Caco-2 (cell line): ENCODE results near the gene TMPRSS3. TPM values are rescaled to one million over a fixed set of nuclear protein-coding genes. Genes with fewer than 3 reads are reported as not detected.

Experiments
- BruUV-seq: library from RNA; stranded (reverse); fragments of 400-500 nt; replicated peaks from 2 replicates; lab custom pipeline; 2021; lab: Mats Ljungman, UMichigan
- CTCF ChIA-PET: fragments of 300-600 bp; sonication (Branson Sonifier 250); formaldehyde crosslinking; loops from one replicate; lab custom pipeline; 2022; ENCODE audit warnings: antibody characterized with exemption; lab: Charles Lee
- POLR2A ChIA-PET: fragments of 300-600 bp; sonication (Branson Sonifier 250); formaldehyde crosslinking; loops from one replicate; lab custom pipeline; 2022; ENCODE audit warnings: antibody characterized with exemption; lab: Charles Lee
- DNase-seq, 2 experiments: peaks; one replicate each; pipeline versions ENCODE4 v3.0.0 to v3.0.0-alpha.2; 2020 to 2022
- H3K27me3 ChIP-seq: replicated peaks from 2 replicates; pipeline ENCODE4 v1.6.0; 2011; ENCODE audit warnings: low read length; ENCODE audit not compliant: control insufficient read depth, insufficient read depth
- H3K36me3 ChIP-seq: 2 replicates; pipeline ENCODE4 v1.5.1; 2011; ENCODE audit warnings: low read length; ENCODE audit not compliant: control insufficient read depth, insufficient read depth
- H3K4me1 ChIP-seq: fragments of 250-450 bp; sonication (Bioruptor Pico); 2 replicates; pipeline ENCODE4 v1.5.1; 2020; ENCODE audit warnings: mild to moderate bottlenecking
- H3K4me3 ChIP-seq: 2 replicates; pipeline ENCODE4 v1.5.1; 2011; ENCODE audit warnings: low read depth, mild to moderate bottlenecking, control low read depth, low read length
- H3K9me3 ChIP-seq: fragments of 250-450 bp; sonication (Bioruptor Pico); 2 replicates; pipeline ENCODE4 v1.5.1; 2020; ENCODE audit warnings: mild to moderate bottlenecking, moderate library complexity
- H3K27ac Mint-ChIP-seq: one replicate; pipeline ENCODE4 v1.8.0; 2022; ENCODE audit warnings: mixed read lengths; ENCODE audit not compliant: unreplicated experiment
- H3K27me3 Mint-ChIP-seq: one replicate; pipeline ENCODE4 v1.8.0; 2022; ENCODE audit warnings: mixed read lengths; ENCODE audit not compliant: insufficient read depth, unreplicated experiment
- H3K36me3 Mint-ChIP-seq: one replicate; pipeline ENCODE4 v1.8.0; 2022; ENCODE audit warnings: mild to moderate bottlenecking, mixed read lengths; ENCODE audit not compliant: insufficient read depth, unreplicated experiment
- H3K4me1 Mint-ChIP-seq: one replicate; pipeline ENCODE4 v1.8.0; 2022; ENCODE audit warnings: low read depth, mixed read lengths; ENCODE audit not compliant: unreplicated experiment
- H3K4me3 Mint-ChIP-seq: one replicate; pipeline ENCODE4 v1.8.0; 2022; ENCODE audit warnings: mild to moderate bottlenecking, moderate library complexity, mixed read lengths; ENCODE audit not compliant: unreplicated experiment
- H3K9me3 Mint-ChIP-seq: one replicate; pipeline ENCODE4 v1.8.0; 2022; ENCODE audit warnings: mixed read lengths; ENCODE audit not compliant: unreplicated experiment
- intact Hi-C: fragments of 100-400 bp; cut with micrococcal nuclease; formaldehyde crosslinking; loops from one replicate; pipeline ENCODE4 v1.10.0; 2022; ENCODE audit not compliant: unreplicated experiment
- total RNA-seq: library from RNA; stranded (reverse); gene quantifications from 2 replicates; pipeline ENCODE4 v1.2.3, GENCODE V29; 2022
- TF ChIP-seq, protein P1 (sequence below), 2 experiments: fragments of 200-600 bp in 1 of 2; IDR thresholded peaks; 1 replicate in 1 of 2; 2 replicates in 1 of 2; pipeline versions ENCODE4 v1.5.1 to v1.8.0; 2011 to 2022; ENCODE audit warnings: antibody characterized with exemption in 1 of 2, control low read depth in 1 of 2, inconsistent platforms in 1 of 2, low read depth in 1 of 2, low read length in 1 of 2, mild to moderate bottlenecking in 1 of 2, moderate library complexity in 1 of 2; ENCODE audit not compliant: insufficient read depth in 1 of 2, severe bottlenecking in 1 of 2, unreplicated experiment in 1 of 2

The TMPRSS3 gene
- total RNA-seq, 1 experiment from 2014 or later: not detected

DNA sequence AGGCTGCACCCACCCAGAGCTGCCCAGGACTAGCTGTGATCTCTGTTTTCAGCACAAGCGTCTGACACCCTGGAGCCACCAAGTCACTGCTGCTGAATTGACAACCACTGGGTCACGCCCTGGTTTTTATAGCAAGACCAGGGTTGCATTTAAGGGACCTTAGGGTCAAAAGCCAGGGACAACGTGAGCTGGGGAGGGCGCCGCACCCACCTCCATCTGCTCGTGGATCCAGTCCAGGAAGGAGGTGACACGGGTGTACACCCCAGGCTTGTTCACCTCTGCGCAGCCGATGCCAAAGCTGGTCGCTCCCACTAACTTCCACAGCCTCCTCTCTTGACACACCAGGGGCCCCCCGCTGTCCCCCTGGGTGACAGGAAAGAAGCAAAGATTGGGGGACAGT lies 20.3 kb downstream of the TMPRSS3 start:
- no peaks in the 10 kb centered on the region for H3K36me3 ChIP-seq
- H3K9me3 ChIP-seq: no peaks in the 10 kb centered on the region
- H3K27me3 Mint-ChIP-seq: no peaks in the 10 kb centered on the region
- no peak overlapping the region for H3K27ac Mint-ChIP-seq
- intact Hi-C loops: no loop called here
- DNase-seq: no peak
- no peaks in the 10 kb centered on the region for H3K27me3 ChIP-seq
- H3K9me3 Mint-ChIP-seq: no peaks in the 10 kb centered on the region
- H3K4me3 ChIP-seq: no peak overlapping the region
- ChIA-PET CTCF (no interaction called here), POLR2A (no interaction called here)
- no peaks in the 10 kb centered on the region for H3K4me1 ChIP-seq
- H3K36me3 Mint-ChIP-seq: peaks cover 6% of the 10 kb centered on the region
- peaks cover 20% of the 10 kb centered on the region for H3K4me1 Mint-ChIP-seq
- no TSS peak for BruUV-seq
- TF ChIP-seq, protein P1, sequence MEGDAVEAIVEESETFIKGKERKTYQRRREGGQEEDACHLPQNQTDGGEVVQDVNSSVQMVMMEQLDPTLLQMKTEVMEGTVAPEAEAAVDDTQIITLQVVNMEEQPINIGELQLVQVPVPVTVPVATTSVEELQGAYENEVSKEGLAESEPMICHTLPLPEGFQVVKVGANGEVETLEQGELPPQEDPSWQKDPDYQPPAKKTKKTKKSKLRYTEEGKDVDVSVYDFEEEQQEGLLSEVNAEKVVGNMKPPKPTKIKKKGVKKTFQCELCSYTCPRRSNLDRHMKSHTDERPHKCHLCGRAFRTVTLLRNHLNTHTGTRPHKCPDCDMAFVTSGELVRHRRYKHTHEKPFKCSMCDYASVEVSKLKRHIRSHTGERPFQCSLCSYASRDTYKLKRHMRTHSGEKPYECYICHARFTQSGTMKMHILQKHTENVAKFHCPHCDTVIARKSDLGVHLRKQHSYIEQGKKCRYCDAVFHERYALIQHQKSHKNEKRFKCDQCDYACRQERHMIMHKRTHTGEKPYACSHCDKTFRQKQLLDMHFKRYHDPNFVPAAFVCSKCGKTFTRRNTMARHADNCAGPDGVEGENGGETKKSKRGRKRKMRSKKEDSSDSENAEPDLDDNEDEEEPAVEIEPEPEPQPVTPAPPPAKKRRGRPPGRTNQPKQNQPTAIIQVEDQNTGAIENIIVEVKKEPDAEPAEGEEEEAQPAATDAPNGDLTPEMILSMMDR (IDR thresholded peaks at IDR 0.05; ENCODE audit: insufficient read depth in 1 of 2, low read depth in 1 of 2, low read length in 1 of 2, severe bottlenecking in 1 of 2, unreplicated experiment in 1 of 2): no peak
- no peak overlapping the region for H3K4me3 Mint-ChIP-seq

DNA sequence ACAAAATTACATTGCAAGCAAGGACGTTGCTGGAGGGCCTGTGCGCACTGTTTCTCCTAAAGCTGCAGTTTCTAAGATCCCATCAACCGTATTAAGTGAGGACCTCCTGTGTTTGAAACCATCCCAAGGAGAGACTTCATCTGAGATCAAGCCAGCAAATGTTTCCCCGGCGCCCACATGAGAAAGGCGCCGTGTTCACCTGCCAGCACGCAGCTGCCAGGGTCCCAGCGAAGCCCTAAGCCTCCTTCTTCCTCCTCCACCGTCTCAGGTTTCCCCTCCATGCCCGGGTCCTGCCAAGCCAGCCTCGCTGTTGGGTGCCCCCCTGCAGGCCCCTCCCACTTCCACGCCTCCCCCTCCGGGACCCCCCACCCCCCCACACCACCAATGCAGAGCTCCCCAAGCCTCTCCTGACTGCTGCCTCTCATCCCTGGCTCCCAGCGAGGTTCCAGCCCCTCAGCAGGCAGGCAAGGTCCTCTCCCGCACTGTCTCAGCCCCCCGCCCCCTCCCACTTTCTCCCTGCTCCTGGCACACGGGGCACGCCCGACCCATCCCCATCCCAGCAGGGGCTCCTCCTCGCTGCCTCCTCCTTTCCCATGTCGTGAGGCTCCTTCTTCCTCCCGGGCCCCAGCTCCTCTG lies 20.9 kb downstream of the TMPRSS3 start:
- peaks cover 6% of the 10 kb centered on the region for H3K36me3 Mint-ChIP-seq
- no peaks in the 10 kb centered on the region for H3K36me3 ChIP-seq
- no peaks in the 10 kb centered on the region for H3K27me3 Mint-ChIP-seq
- no peaks in the 10 kb centered on the region for H3K27me3 ChIP-seq
- H3K9me3 ChIP-seq: no peaks in the 10 kb centered on the region
- peaks cover 20% of the 10 kb centered on the region for H3K4me1 Mint-ChIP-seq
- H3K4me1 ChIP-seq: no peaks in the 10 kb centered on the region
- ChIA-PET CTCF (no interaction called here), POLR2A (no interaction called here)
- TF ChIP-seq, protein P1 (IDR thresholded peaks at IDR 0.05; ENCODE audit: insufficient read depth in 1 of 2, low read depth in 1 of 2, low read length in 1 of 2, severe bottlenecking in 1 of 2, unreplicated experiment in 1 of 2): no peak
- H3K4me3 ChIP-seq: no peak overlapping the region
- intact Hi-C loops: no loop called here
- no peak overlapping the region for H3K27ac Mint-ChIP-seq
- H3K4me3 Mint-ChIP-seq: no peak overlapping the region
- DNase-seq: no peak
- H3K9me3 Mint-ChIP-seq: no peaks in the 10 kb centered on the region
- BruUV-seq: no TSS peak

DNA sequence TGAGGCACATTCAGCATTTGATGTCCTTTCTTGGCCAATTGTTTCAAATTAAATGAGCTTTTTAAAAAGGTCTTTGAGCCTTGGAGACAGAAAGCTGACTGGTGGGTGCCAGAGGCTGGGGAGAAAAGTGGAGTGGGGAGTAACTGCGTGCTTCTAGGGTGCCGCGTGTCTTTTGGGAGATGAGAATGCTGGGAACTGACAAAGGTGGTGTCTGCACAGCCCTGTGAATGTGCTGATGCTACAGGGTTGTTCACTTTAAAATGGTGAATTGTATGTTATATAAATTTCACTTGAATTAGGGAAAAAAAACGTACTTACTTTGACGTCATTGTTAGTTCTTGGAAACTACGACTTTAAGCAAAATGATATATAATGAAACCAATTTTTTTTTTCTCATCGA lies 21.4 kb downstream of the TMPRSS3 start:
- Mint-ChIP-seq H3K9me3 (no peaks in the 10 kb centered on the region), H3K4me3 (no peak overlapping the region), H3K27me3 (no peaks in the 10 kb centered on the region), H3K4me1 (peaks cover 20% of the 10 kb centered on the region), H3K27ac (no peak overlapping the region), H3K36me3 (peaks cover 6% of the 10 kb centered on the region)
- H3K4me3 ChIP-seq: no peak overlapping the region
- H3K36me3 ChIP-seq: no peaks in the 10 kb centered on the region
- POLR2A ChIA-PET: no interaction called here
- H3K4me1 ChIP-seq: no peaks in the 10 kb centered on the region
- DNase-seq: no peak
- CTCF ChIA-PET: no interaction called here
- H3K9me3 ChIP-seq: no peaks in the 10 kb centered on the region
- no TSS peak for BruUV-seq
- intact Hi-C loops: no loop called here
- H3K27me3 ChIP-seq: no peaks in the 10 kb centered on the region
- TF ChIP-seq, protein P1 (IDR thresholded peaks at IDR 0.05; ENCODE audit: insufficient read depth in 1 of 2, low read depth in 1 of 2, low read length in 1 of 2, severe bottlenecking in 1 of 2, unreplicated experiment in 1 of 2): no peak
